K562 (cell line): Measurements from ENCODE around the gene TEX14. TPM values are rescaled to one million over a fixed set of nuclear protein-coding genes. Genes with fewer than 3 reads are reported as not detected.
A peak's percentile ranks its signal among the peaks of the same experiment; 100 is the strongest.
"Not testable (repeated sequence)": the region's sequence is repeated elsewhere in the genome, so short reads cannot be mapped to it uniquely, and the experiment has no call there.

Source experiments
- ATAC-seq: fragments of 200-7000 bp; cut with Tn5 transposase; 3 replicates; pipeline ENCODE4 v1.9.1; 2020; ENCODE audit warnings: moderate library complexity
- BruUV-seq: library from RNA; stranded (reverse); fragments of 400-500 nt; replicated peaks from 2 replicates; lab custom pipeline; 2021; lab: Mats Ljungman, UMichigan
- CTCF ChIA-PET: fragments of 300-600 bp; formaldehyde crosslinking; extraction: SDS; loops from one replicate; lab custom pipeline; 2021; ENCODE audit warnings: low intra/inter-chr PET ratio; lab: Yijun Ruan, JAX
- POLR2A ChIA-PET: fragments of 300-600, 350-650 bp; sonication (Branson Sonifier 250); formaldehyde crosslinking; extraction: SDS; loops from one replicate; lab custom pipeline; 2021; ENCODE audit warnings: antibody characterized with exemption, inconsistent platforms; lab: Yijun Ruan, JAX
- DNase-seq, 4 experiments: peaks; one replicate each; pipeline versions ENCODE4 v3.0.0 to v3.0.0-alpha.2; 2011 to 2018; ENCODE audit warnings: low spot score in 3 of 4, mixed read lengths in 3 of 4; ENCODE audit errors: extremely low read depth in 1 of 4
- FAIRE-seq: peaks from 2 replicates; lab custom pipeline; 2011; peaks lifted over from hg19 to GRCh38; lab: Jason Lieb, UNC
- H2AFZ ChIP-seq: 2 replicates; pipeline ENCODE4 v1.6.0; 2011; ENCODE audit warnings: low read depth, low read length, control low read depth, inconsistent platforms
- H3K27ac ChIP-seq: fragments of 200-600 bp; 3 replicates; pipeline ENCODE4 v1.8.0; 2011; ENCODE audit warnings: low read depth, mild to moderate bottlenecking, control low read depth, inconsistent platforms, low read length, moderate library complexity, mixed read lengths; ENCODE audit errors: extremely low read depth
- H3K27me3 ChIP-seq, 2 experiments: fragments of 300-600 bp in 1 of 2; 2 replicates in 1 of 2; 3 replicates in 1 of 2; pipeline versions ENCODE4 v1.6.0 to v1.8.0; 2011; ENCODE audit warnings: inconsistent platforms in 2 of 2, low read length in 2 of 2, mild to moderate bottlenecking in 1 of 2, mixed read lengths in 1 of 2, moderate library complexity in 1 of 2; ENCODE audit not compliant: control insufficient read depth in 2 of 2, insufficient read depth in 2 of 2
- H3K36me3 ChIP-seq: fragments of 300-600 bp; 3 replicates; pipeline ENCODE4 v1.8.0; 2011; ENCODE audit warnings: mild to moderate bottlenecking, low read length, inconsistent platforms; ENCODE audit not compliant: control insufficient read depth, insufficient read depth
- H3K4me1 ChIP-seq, 2 experiments: fragments of 200-600 bp in 1 of 2; replicated peaks in 1 of 2; 2 replicates in 1 of 2; 3 replicates in 1 of 2; pipeline versions ENCODE4 v1.5.1 to v1.8.0; 2011; ENCODE audit warnings: inconsistent platforms in 2 of 2, low read length in 2 of 2, mild to moderate bottlenecking in 1 of 2, mixed read lengths in 1 of 2, moderate library complexity in 1 of 2; ENCODE audit not compliant: control insufficient read depth in 2 of 2, insufficient read depth in 2 of 2
- H3K4me2 ChIP-seq: 2 replicates; pipeline ENCODE4 v1.6.1; 2011; ENCODE audit warnings: low read length, control low read depth, inconsistent platforms, mixed read lengths; ENCODE audit not compliant: insufficient read depth
- H3K4me3 ChIP-seq: fragments of 200-600 bp; sonication (generic), shearing (Covaris generic); 2 replicates; pipeline ENCODE4 v1.5.1; 2016; ENCODE audit warnings: control low read depth, inconsistent platforms
- H3K79me2 ChIP-seq: fragments of 200-600 bp; 3 replicates; pipeline ENCODE4 v1.8.0; 2011; ENCODE audit warnings: low read length, inconsistent platforms; ENCODE audit not compliant: control insufficient read depth, insufficient read depth
- H3K9ac ChIP-seq, 2 experiments: 2 replicates each; pipeline versions ENCODE4 v1.6.0 to v1.6.1; 2011; ENCODE audit warnings: low read depth in 2 of 2, low read length in 2 of 2, control low read depth in 1 of 2, inconsistent platforms in 1 of 2, mild to moderate bottlenecking in 1 of 2, mixed read lengths in 1 of 2; ENCODE audit not compliant: insufficient read depth in 1 of 2
- H3K9me1 ChIP-seq: one replicate; pipeline ENCODE4 v1.6.0; 2011; ENCODE audit warnings: inconsistent platforms, mild to moderate bottlenecking, low read length, moderate library complexity; ENCODE audit not compliant: control insufficient read depth, insufficient read depth
- H3K9me3 ChIP-seq: replicated peaks from 2 replicates; pipeline ENCODE4 v1.5.1; 2011; ENCODE audit warnings: low read depth, low read length, inconsistent platforms; ENCODE audit not compliant: control insufficient read depth, insufficient read depth
- H4K20me1 ChIP-seq: replicated peaks from 2 replicates; pipeline ENCODE4 v1.6.1; 2011; ENCODE audit warnings: low read length, inconsistent platforms, mixed read lengths; ENCODE audit not compliant: control insufficient read depth, insufficient read depth
- RFX7 ChIP-seq: fragments of 250-450 bp; sonication (Bioruptor Pico); IDR thresholded peaks from 2 replicates; pipeline ENCODE4 v1.5.1; 2021; ENCODE audit warnings: mild to moderate bottlenecking
- ZBTB11 ChIP-seq, 3 experiments: fragments of 200-800 bp in 1 of 3; fragments of 250-450 bp in 1 of 3; fragments of 450-650 bp in 1 of 3; sonication (Bioruptor Pico) in 1 of 3; sonication (Bioruptor generic) in 1 of 3; formaldehyde crosslinking in 1 of 3; IDR thresholded peaks; 2 replicates each; pipeline versions ENCODE4 v1.6.1 to v1.8.0; 2016 to 2022; ENCODE audit warnings: mild to moderate bottlenecking in 2 of 3, missing genetic modification characterization in 2 of 3, missing compliant biosample characterization in 1 of 3, moderate library complexity in 1 of 3
- WGBS: fragments of 100-300 bp; shearing (Covaris generic); methylation state at CpG from one replicate; pipeline ENCODE4 v1.1.6; 2016; ENCODE audit warnings: low coverage, mixed read lengths; ENCODE audit not compliant: insufficient coverage; ENCODE audit errors: missing lambda C conversion rate; 5-methylcytosine and 5-hydroxymethylcytosine counted together
- in situ Hi-C: fragments of 300-500 bp; cut with MboI; formaldehyde crosslinking; loops from 4 replicates; pipeline ENCODE4 v1.15.0; 2018; ENCODE audit warnings: inconsistent platforms, mixed read lengths
- intact Hi-C: fragments of 100-400 bp; cut with micrococcal nuclease; formaldehyde crosslinking; loops from 2 replicates; pipeline ENCODE4 v1.14.2; 2022
- polyA plus RNA-seq, 8 experiments: library from polyadenylated mRNA; depleted of rRNA in 4 of 8; stranded (reverse) in 5 of 8; unstranded in 3 of 8; fragments of >200 nt; fragmentation: Nextera tagmentation in 2 of 8; fragmentation: Illumina TruSeq in 1 of 8; extraction: Ambion mirVana in 2 of 8; extraction: Trizol in 1 of 8; gene quantifications; 2 replicates each; pipeline versions ENCODE4 v1.2.1 to v1.2.3, GENCODE V29; 2011 to 2014; ENCODE audit warnings: inconsistent platforms in 1 of 8, missing spikeins in 1 of 8
- total RNA-seq, 7 experiments: library from RNA; depleted of rRNA in 6 of 7; stranded (reverse); fragments of >200 nt in 6 of 7; fragmentation: Illumina TruSeq in 2 of 7; extraction: Trizol in 2 of 7; gene quantifications; 2 replicates each; pipeline versions ENCODE4 v1.2.1 to v1.2.3, GENCODE V29; 2011 to 2021; ENCODE audit warnings: low replicate concordance in 1 of 7

The TEX14 gene
- total and polyA plus RNA-seq, 9 of the 15 experiments (the other 6 are each of a cell fraction or from before 2014, with no cell fraction given) = 0.05 to 0.12 (median 0.09) TPM; not detected in 1

- BruUV-seq = no TSS peak
- H3K27ac ChIP-seq = no peak overlapping the region
- POLR2A ChIA-PET = interaction anchor here (3.4 kb wide), 1 partner anchor 56 kb away, joined by 11 read pairs; no protein-coding TSS in a partner anchor
- peaks cover 3% of the 10 kb centered on the region for H3K9me3 ChIP-seq
- H3K4me1 ChIP-seq = peaks cover 0 to under 1% of the 10 kb centered on the region in 2 experiments; a peak in 2 of 5 replicates
- H2AFZ ChIP-seq = no peak overlapping the region
- H3K9ac ChIP-seq = no peak overlapping the region
- no peak overlapping the region for H3K4me2 ChIP-seq
- CTCF ChIA-PET = no interaction called here
- no peak for FAIRE-seq
- 39% methylated on average over 4 of the region's 4 CpGs for WGBS
- H3K4me3 ChIP-seq = no peak overlapping the region
- H3K27me3 ChIP-seq = no peaks in the 10 kb centered on the region
- peak in 1 of 3 experiments; percentile 58; a peak in 2 of 6 replicates for TF ChIP-seq ZBTB11 (CRISPR knock-in tag; IDR thresholded peaks at IDR 0.05)
- no peak for TF ChIP-seq RFX7
- H4K20me1 ChIP-seq = no peaks in the 10 kb centered on the region
- intact Hi-C loops = no loop called here
- no peaks in the 10 kb centered on the region for H3K36me3 ChIP-seq
- in situ Hi-C loops = loop anchor here (10.0 kb wide), 1 partner anchor 1238 kb away; no protein-coding TSS in a partner anchor
- no peak for ATAC-seq
- H3K9me1 ChIP-seq = no peaks in the 10 kb centered on the region
- no peaks in the 10 kb centered on the region for H3K79me2 ChIP-seq
- no peak for DNase-seq
Measured at GRCh38 chr17:58686980-58687379, 4.9 kb downstream of the TEX14 start.

GRCh38 chr17:58684462-58684861 is 7.4 kb downstream of the TEX14 start:
- BruUV-seq, H2AFZ ChIP-seq, H3K4me3 ChIP-seq, DNase-seq, H4K20me1 ChIP-seq, intact Hi-C loops, CTCF ChIA-PET, H3K27me3 ChIP-seq, H3K27ac ChIP-seq, H3K9me1 ChIP-seq, H3K36me3 ChIP-seq, H3K79me2 ChIP-seq, FAIRE-seq, H3K9ac ChIP-seq, H3K9me3 ChIP-seq, H3K4me1 ChIP-seq, ATAC-seq, H3K4me2 ChIP-seq: not testable (repeated sequence)
- in situ Hi-C loops = loop anchor here (10.0 kb wide), 1 partner anchor 1240 kb away; no protein-coding TSS in a partner anchor
- POLR2A ChIA-PET = interaction anchor here (1.5 kb wide), 1 partner anchor 8 kb away, joined by 4 read pairs; the partner anchor contains the start of gene RAD51C
- 83% methylated on average over 6 of the region's 6 CpGs for WGBS
